Mesenchymal stem cell (in vitro differentiated cells and primary cell): ENCODE data around the gene TRAM2.

Source experiments
- DNase-seq: peaks from one replicate; pipeline ENCODE4 v3.0.0-alpha.2; 2013
- H2AFZ ChIP-seq: one replicate; pipeline ENCODE4 v1.6.1; 2013; ENCODE audit warnings: low read depth, mild to moderate bottlenecking, control low read depth, inconsistent platforms, low read length, moderate library complexity
- H2AK5ac ChIP-seq: 2 replicates; pipeline ENCODE4 v1.6.1; 2013; ENCODE audit warnings: low read length, moderate library complexity, mild to moderate bottlenecking, inconsistent platforms; ENCODE audit not compliant: severe bottlenecking
- H2BK120ac ChIP-seq: one replicate; pipeline ENCODE4 v1.6.1; 2013; ENCODE audit warnings: low read depth, mild to moderate bottlenecking, inconsistent platforms, low read length, moderate library complexity
- H2BK12ac ChIP-seq, 2 experiments: one replicate each; pipeline ENCODE4 v1.6.1; 2013; ENCODE audit warnings: inconsistent platforms in 2 of 2, low read length in 2 of 2, mild to moderate bottlenecking in 2 of 2, moderate library complexity in 2 of 2, control low read depth in 1 of 2
- H2BK15ac ChIP-seq: one replicate; pipeline ENCODE4 v1.6.1; 2013; ENCODE audit warnings: mild to moderate bottlenecking, low read depth, inconsistent platforms; ENCODE audit not compliant: poor library complexity, severe bottlenecking
- H2BK5ac ChIP-seq: 2 replicates; pipeline ENCODE4 v1.6.1; 2013; ENCODE audit warnings: low read depth, mild to moderate bottlenecking, low read length, control low read depth, inconsistent platforms; ENCODE audit not compliant: poor library complexity, severe bottlenecking
- H3K14ac ChIP-seq, 2 experiments: one replicate each; pipeline ENCODE4 v1.6.1; 2013; ENCODE audit warnings: inconsistent platforms in 2 of 2, low read length in 2 of 2, control low read depth in 1 of 2, mild to moderate bottlenecking in 1 of 2, moderate library complexity in 1 of 2
- H3K18ac ChIP-seq, 2 experiments: one replicate each; pipeline ENCODE4 v1.6.1; 2013; ENCODE audit warnings: inconsistent platforms in 2 of 2, low read length in 2 of 2, control low read depth in 1 of 2, low read depth in 1 of 2, mild to moderate bottlenecking in 1 of 2
- H3K23ac ChIP-seq, 2 experiments: one replicate each; pipeline ENCODE4 v1.6.1; 2013; ENCODE audit warnings: inconsistent platforms in 2 of 2, low read length in 2 of 2, mild to moderate bottlenecking in 2 of 2, moderate library complexity in 2 of 2, control low read depth in 1 of 2
- H3K27ac ChIP-seq: 2 replicates; pipeline ENCODE4 v1.5.1; 2013; ENCODE audit warnings: mild to moderate bottlenecking, moderate library complexity, low read length, control low read depth, inconsistent platforms; ENCODE audit not compliant: poor library complexity, severe bottlenecking
- H3K27me3 ChIP-seq, 2 experiments: 2 replicates each; pipeline versions ENCODE4 v1.6.1 to v1.7.0; 2013; ENCODE audit warnings: low read length in 2 of 2, mild to moderate bottlenecking in 2 of 2, moderate library complexity in 2 of 2, control low read depth in 1 of 2, inconsistent platforms in 1 of 2; ENCODE audit not compliant: control insufficient read depth in 1 of 2, insufficient read depth in 1 of 2
- H3K36me3 ChIP-seq, 2 experiments: 2 replicates each; pipeline versions ENCODE4 v1.6.1 to v1.7.0; 2013; ENCODE audit warnings: low read length in 2 of 2, control low read depth in 1 of 2, inconsistent platforms in 1 of 2, low read depth in 1 of 2, mild to moderate bottlenecking in 1 of 2; ENCODE audit not compliant: insufficient read depth in 2 of 2, control insufficient read depth in 1 of 2
- H3K4ac ChIP-seq, 2 experiments: one replicate each; pipeline ENCODE4 v1.6.1; 2013; ENCODE audit warnings: inconsistent platforms in 2 of 2, low read length in 2 of 2, mild to moderate bottlenecking in 2 of 2, moderate library complexity in 2 of 2, control low read depth in 1 of 2, low read depth in 1 of 2
- H3K4me1 ChIP-seq: 2 replicates; pipeline ENCODE4 v1.6.1; 2013; ENCODE audit warnings: low read depth, low read length, control low read depth; ENCODE audit not compliant: control insufficient read depth, insufficient read depth
- H3K4me2 ChIP-seq: 2 replicates; pipeline ENCODE4 v1.6.1; 2013; ENCODE audit warnings: low read length, mild to moderate bottlenecking, inconsistent platforms; ENCODE audit not compliant: poor library complexity, severe bottlenecking
- H3K4me3 ChIP-seq, 2 experiments: 2 replicates each; pipeline versions ENCODE4 v1.5.1 to v1.7.0; 2013; ENCODE audit warnings: low read length in 2 of 2, mild to moderate bottlenecking in 2 of 2, control low read depth in 1 of 2, low read depth in 1 of 2; ENCODE audit not compliant: insufficient read depth in 1 of 2
- H3K79me1 ChIP-seq: replicated peaks from 2 replicates; pipeline ENCODE4 v1.6.1; 2013; ENCODE audit warnings: mild to moderate bottlenecking, control low read depth, low read length, inconsistent platforms; ENCODE audit not compliant: poor library complexity, severe bottlenecking
- H3K9ac ChIP-seq: 2 replicates; pipeline ENCODE4 v1.7.0; 2013; ENCODE audit warnings: mild to moderate bottlenecking, low read length, moderate library complexity
- H3K9me3 ChIP-seq: 2 replicates; pipeline ENCODE4 v1.7.0; 2013; ENCODE audit warnings: mild to moderate bottlenecking, low read length; ENCODE audit not compliant: control insufficient read depth
- H4K8ac ChIP-seq: one replicate; pipeline ENCODE4 v1.6.1; 2013; ENCODE audit warnings: inconsistent platforms, mild to moderate bottlenecking, low read length, moderate library complexity
- H4K91ac ChIP-seq: one replicate; pipeline ENCODE4 v1.6.1; 2013; ENCODE audit warnings: mild to moderate bottlenecking, low read length, inconsistent platforms
- WGBS: methylation state at CpG from one replicate; pipeline ENCODE4 v1.1.7; 2013; ENCODE audit warnings: mixed read lengths; 5-methylcytosine and 5-hydroxymethylcytosine counted together

Gene TRAM2

DNA sequence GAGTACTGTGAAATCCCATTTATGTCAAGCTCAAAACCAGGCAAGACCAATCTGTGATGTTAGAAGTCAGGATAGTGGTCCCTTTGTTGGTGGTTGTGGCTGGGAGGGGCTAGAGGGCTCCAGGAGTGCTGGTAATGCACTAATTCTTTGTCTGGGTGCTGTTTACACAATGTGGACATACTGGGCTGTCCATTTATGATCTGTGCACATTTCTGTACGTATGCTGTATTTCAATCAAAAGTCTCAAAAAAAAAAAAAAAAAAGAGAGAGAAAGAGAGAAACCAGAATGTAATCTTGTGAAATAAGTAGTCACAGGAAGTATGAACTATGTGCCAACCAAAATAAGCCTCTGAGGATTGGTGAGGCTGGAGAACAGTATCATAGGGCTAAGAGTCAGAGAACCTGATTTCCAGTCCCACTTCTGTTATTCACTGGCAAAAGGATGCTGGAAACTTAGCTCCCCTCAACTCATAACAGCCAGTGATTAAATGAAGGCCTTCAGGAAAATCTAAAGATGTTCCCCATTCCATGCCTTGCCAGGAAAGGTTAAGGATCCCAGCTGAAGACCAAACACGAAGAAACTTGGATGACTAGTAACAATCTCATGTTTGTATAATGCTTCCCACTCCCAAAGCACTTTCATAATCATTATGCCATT is 19.6 kb upstream of the TRAM2 start:
- no peaks in the 10 kb centered on the region for H3K27me3 ChIP-seq
- WGBS = 41% methylated on average over 1 of the region's 2 CpGs

DNA sequence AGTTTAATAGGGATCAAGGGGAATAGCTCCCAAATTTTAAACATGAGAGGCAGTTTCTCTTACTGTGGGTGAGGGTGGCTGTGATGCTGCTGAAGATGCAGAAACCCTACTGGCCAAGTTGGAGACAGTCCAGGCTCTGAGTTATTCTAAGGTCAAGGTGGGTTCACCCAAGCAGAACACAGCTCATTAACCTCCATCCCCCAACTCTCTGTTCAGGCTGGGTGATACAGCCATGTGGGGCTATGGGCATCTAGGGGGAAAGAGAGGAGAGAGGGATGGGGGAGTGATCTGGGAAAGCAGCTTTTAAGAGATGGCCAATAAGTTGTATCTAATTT is 18.9 kb upstream of the TRAM2 start:
- Histone ChIP-seq H3K4me3 (peak overlapping the region in 1 of 2 experiments; percentile 52), H3K9me3 (no peaks in the 10 kb centered on the region), H3K4me2 (peak overlapping the region; percentile 60), H3K4me1 (peaks cover 23% of the 10 kb centered on the region), H3K18ac (peak overlapping the region; percentile 14 to 67), H2BK120ac (peak overlapping the region; percentile 94), H2AK5ac (peak overlapping the region; percentile 88), H3K14ac (peak overlapping the region in 1 of 2 experiments; percentile 47), H2BK5ac (peak overlapping the region; percentile 91), H2BK15ac (peak overlapping the region; percentile 29), H3K27ac (peak overlapping the region; percentile 99), H3K9ac (peak overlapping the region; percentile 88), H3K36me3 (no peaks in the 10 kb centered on the region), H3K79me1 (peaks cover 3% of the 10 kb centered on the region), H2BK12ac (peak overlapping the region; percentile 20 to 91), H3K27me3 (no peaks in the 10 kb centered on the region), H2AFZ (no peak overlapping the region), H3K23ac (peak overlapping the region in 1 of 2 experiments; percentile 84), H4K8ac (peak overlapping the region; percentile 1), H4K91ac (peak overlapping the region; percentile 10), H3K4ac (peak overlapping the region; percentile 40 to 48)
- no peak for DNase-seq

More for the DNA sequence above, 19.6 kb upstream of the TRAM2 start:
- Histone ChIP-seq H3K9me3 (no peaks in the 10 kb centered on the region), H3K23ac (no peak overlapping the region), H2AK5ac (peak overlapping the region; percentile 92), H3K27ac (peak overlapping the region; percentile 99), H2BK120ac (peak overlapping the region; percentile 29), H2AFZ (no peak overlapping the region), H3K18ac (peak overlapping the region; percentile 53 to 82), H3K4me2 (no peak overlapping the region), H2BK12ac (peak overlapping the region; percentile 71 to 93), H2BK15ac (no peak overlapping the region), H3K4ac (peak overlapping the region in 1 of 2 experiments; percentile 98), H3K4me1 (peaks cover 22% of the 10 kb centered on the region), H3K36me3 (no peaks in the 10 kb centered on the region), H2BK5ac (peak overlapping the region; percentile 45), H3K4me3 (peak overlapping the region in 1 of 2 experiments; percentile 52), H3K14ac (no peak overlapping the region), H4K91ac (peak overlapping the region; percentile 44), H3K79me1 (peaks cover 3% of the 10 kb centered on the region), H3K9ac (peak overlapping the region; percentile 88), H4K8ac (peak overlapping the region; percentile 49)
- peak; percentile 70 for DNase-seq

GRCh38 chr6:52595000-52595795 is 18.3 kb upstream of the TRAM2 start:
- H2BK12ac ChIP-seq = peak overlapping the region; percentile 20 to 91

DNA sequence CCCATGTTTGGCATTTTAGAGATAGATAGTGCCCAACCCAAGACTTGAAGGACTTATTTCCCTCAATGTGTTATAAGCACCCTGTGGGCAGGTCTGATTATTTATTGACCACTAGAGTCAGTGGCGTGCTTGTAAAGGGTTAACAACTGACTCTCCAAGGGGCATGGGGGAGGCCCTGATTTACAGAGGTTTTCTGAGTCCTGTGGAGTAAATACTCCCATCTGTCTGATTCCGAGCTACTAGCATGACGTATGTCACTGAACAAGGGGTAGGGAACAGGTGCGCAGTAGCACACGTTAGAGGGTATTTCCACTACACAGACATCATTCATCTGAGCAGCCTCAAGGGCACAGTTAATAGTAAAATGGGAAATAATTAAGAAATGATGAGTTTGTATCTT is 17.4 kb upstream of the TRAM2 start:
- Histone ChIP-seq H2BK5ac (no peak overlapping the region), H2AK5ac (peak overlapping the region; percentile 94), H3K27ac (peak overlapping the region; percentile 72), H3K9me3 (no peaks in the 10 kb centered on the region), H2BK12ac (peak overlapping the region; percentile 83 to 98), H2BK15ac (no peak overlapping the region), H3K4me2 (no peak overlapping the region), H2AFZ (no peak overlapping the region), H3K36me3 (no peaks in the 10 kb centered on the region), H3K18ac (peak overlapping the region; percentile 8 to 75), H3K4me1 (peaks cover 33% of the 10 kb centered on the region), H3K9ac (peak overlapping the region; percentile 88), H3K27me3 (no peaks in the 10 kb centered on the region), H3K14ac (no peak overlapping the region), H3K4ac (peak overlapping the region in 1 of 2 experiments; percentile 89), H4K8ac (no peak overlapping the region), H3K23ac (no peak overlapping the region), H4K91ac (no peak overlapping the region), H3K4me3 (peak overlapping the region in 1 of 2 experiments; percentile 48), H3K79me1 (peaks cover 3% of the 10 kb centered on the region), H2BK120ac (no peak overlapping the region)
- no peak for DNase-seq
- 91% methylated on average over 4 of the region's 5 CpGs for WGBS

More at GRCh38 chr6:52595000-52595795, 18.3 kb upstream of the TRAM2 start:
- Histone ChIP-seq H2BK5ac (peak overlapping the region; percentile 91), H4K8ac (peak overlapping the region; percentile 85), H3K23ac (peak overlapping the region in 1 of 2 experiments; percentile 84), H3K4me1 (peaks cover 25% of the 10 kb centered on the region), H3K27ac (peak overlapping the region; percentile 99), H3K79me1 (peaks cover 3% of the 10 kb centered on the region), H3K9me3 (no peaks in the 10 kb centered on the region), H3K27me3 (no peaks in the 10 kb centered on the region), H2BK120ac (peak overlapping the region; percentile 94), H3K9ac (peak overlapping the region; percentile 88), H3K14ac (peak overlapping the region in 1 of 2 experiments; percentile 47), H3K4me2 (peak overlapping the region; percentile 60), H2AK5ac (peak overlapping the region; percentile 88), H4K91ac (peak overlapping the region; percentile 62), H2BK15ac (peak overlapping the region; percentile 29), H3K18ac (peak overlapping the region; percentile 14 to 67), H2AFZ (no peak overlapping the region), H3K36me3 (no peaks in the 10 kb centered on the region), H3K4ac (peak overlapping the region; percentile 48 to 59), H3K4me3 (peak overlapping the region in 1 of 2 experiments; percentile 52)
- DNase-seq = peak; percentile 96
- WGBS = 23% methylated on average over 7 of the region's 7 CpGs
